Activated CD8-positive, alpha-beta memory T cell treated with anti-CD3 and anti-CD28 coated beads for 24 hours (primary cell): ENCODE results near the gene PTPRM.
A peak's percentile ranks its signal among the peaks of the same experiment; 100 is the strongest.

ENCODE experiments used
- DNase-seq: peaks from one replicate; pipeline ENCODE4 v3.0.0-alpha.2; 2020

PTPRM gene

GRCh38 chr18:7566567-7567473 is at the start of gene PTPRM:
PTPRM (plus strand) TSS chr18:7567316; CDS start chr18:7567819, 503 bp downstream.
- peak; percentile 64 for DNase-seq

- no peak for DNase-seq
Observed at GRCh38 chr18:7517852-7518251, 49.3 kb upstream of the PTPRM start.

GRCh38 chr18:7520200-7520785 is 46.8 kb upstream of the PTPRM start:
- no peak for DNase-seq

DNA sequence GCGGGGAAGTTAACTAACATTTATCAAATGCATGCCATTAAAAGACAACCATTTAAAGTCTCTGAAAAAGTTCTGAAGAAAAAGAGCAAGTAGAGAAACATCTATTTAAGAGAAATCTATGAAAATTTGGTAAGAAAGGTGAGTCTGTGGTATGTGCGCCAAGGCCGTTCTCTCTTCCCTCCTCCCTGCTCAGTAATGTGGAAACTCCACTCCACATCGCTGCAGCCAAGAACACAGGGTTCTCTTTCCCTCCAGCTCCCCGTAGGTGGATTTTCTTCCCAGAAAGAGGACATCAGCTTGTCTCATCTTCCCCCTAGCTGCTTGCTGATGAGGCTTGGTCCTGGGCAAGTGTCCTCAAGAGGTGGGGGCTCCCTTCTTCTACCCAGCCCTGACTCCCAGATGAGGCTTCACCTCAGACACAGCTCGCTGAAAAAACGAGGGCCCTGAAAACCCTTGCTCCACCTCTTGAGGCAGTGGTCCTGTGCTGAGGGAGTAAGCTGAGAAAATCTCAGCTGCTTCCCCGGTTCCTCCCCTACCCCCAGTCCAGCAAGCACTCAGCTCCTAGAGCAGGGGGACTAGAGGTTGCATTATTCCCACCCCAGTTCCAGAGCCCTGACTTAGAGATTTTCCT is 45.8 kb upstream of the PTPRM start:
- no peak for DNase-seq

GRCh38 chr18:7523772-7524171 is 43.3 kb upstream of the PTPRM start:
- DNase-seq = no peak

GRCh38 chr18:7524786-7525185 is 42.3 kb upstream of the PTPRM start:
- no peak for DNase-seq

DNA sequence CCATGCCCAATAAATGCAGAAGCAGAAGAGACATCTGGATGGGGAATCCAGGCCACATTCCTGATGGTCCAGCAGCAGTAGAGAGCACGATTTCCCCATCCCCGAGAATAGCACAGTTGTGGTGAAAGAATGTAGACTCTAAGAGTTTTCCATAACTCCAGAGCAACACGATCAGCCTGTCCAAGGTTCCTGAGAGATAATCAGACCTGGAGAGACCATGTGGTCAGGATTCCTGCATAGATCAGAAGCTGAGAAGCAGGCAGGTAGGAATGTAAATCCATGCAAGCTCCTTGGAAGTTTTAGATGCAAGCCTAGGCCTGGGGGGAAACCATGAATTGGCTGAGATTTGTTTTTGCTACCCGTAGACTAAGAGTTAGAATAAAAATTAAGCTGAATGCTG is 34.2 kb upstream of the PTPRM start:
- DNase-seq = no peak

DNA sequence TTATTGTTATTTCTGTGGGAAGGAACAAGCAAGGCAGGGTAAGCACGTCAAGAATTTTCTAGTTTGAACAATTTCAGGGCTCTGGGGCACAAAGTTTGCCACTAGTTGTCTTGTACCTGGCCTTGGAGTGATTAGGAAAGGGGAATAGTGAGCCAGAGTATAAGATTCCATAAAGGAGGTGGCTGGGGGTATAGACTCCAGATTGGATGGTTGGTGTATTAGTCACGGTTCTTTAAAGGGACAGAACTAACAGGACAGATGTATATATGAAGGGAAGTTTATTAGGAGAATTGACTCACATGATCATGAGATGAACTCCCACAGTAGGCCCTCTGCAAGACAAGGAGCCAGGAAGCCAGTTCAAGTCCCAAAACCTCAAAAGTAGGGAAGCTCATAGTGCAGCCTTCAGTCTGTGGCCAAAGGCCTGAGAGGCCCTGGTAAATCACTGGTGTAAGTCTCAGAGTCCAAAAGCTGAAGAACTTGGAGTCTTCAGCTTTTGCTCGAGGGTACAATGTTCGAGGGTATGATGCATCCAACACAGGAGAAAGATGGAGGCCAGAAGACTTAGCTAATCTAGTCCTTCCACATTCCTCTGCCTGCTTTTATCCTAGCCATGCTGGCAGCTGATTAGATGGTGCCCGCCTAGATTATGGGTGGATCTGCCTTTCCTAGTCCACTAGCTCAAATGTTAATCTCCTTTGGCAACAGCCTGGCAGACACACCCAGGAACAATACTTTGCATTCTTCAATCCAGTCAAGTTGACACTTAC is 31.5 kb upstream of the PTPRM start:
- no peak for DNase-seq

DNA sequence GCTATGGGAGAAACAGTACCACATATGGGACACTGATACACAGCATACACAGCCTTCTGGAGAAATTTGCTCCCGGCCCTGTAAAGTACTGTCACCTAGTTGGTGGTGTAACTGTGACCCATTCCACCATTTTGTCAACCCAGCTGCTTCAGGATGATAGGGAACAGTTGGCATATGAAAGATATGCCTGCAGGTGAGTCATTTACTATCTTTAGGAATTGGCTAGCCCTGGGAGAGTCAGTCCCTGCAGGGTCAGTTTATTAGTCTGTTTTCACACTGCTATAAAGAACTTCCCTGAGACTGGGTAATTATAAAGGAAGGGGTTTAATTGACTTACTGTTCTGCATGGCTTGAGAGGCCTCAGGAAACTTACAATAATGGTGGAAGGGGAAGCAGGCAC is 30.0 kb upstream of the PTPRM start:
- DNase-seq = no peak

DNA sequence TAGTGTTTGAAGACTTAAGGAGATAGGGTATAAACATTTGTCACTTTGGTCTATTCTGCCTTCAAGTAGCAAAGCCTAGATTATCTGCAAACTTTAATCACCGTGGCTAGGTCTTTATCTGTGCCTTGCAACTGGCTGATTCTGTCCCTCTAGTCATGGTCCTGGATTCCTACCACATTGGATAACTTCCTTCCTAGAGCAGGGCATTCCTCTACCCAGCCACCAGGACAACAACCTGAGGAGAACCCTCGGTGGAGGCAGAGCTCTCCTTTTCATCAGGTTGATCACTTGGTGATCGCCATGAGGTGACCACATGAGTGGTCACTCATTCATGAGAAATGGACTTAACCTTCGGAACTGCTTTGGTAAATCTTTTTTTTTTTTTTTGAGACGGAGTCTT is 25.3 kb upstream of the PTPRM start:
- DNase-seq = no peak

DNA sequence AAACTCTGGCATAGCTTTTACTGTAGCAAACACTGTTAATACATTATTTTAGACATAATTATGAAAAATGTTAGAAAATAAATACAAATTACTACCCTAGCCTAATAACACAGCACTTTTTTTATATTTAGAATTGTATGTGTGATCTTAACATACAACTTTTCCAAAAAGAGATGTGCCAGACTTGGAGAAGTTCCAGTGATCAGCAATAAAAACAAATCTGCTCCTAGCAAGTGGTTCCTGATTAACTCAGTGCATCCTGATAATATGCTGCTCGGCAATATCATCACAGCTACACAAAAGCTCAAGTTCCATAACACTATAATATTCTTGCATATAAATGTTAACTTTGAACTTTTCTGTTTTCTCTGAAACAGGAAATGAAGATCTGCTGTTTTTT is 22.4 kb upstream of the PTPRM start:
- DNase-seq = no peak

DNA sequence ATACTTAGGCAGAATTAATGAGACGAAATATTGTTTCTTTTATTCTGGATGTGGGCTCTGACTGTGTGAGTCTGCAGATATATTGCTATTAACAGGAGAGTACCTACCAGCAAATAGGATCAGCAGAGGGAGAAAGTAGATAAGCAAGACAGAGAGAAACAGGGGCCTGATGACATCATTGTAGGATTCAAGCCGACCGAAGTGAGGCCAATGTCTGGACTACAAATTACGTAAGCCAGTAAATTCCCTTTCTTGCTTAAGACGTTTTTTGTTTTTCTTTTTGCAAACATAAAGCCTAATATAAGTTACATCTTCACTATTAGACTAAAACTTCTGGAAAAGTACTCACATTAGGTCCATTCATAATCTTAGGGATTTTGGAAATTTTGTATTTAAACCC is 21.4 kb upstream of the PTPRM start:
- no peak for DNase-seq

DNA sequence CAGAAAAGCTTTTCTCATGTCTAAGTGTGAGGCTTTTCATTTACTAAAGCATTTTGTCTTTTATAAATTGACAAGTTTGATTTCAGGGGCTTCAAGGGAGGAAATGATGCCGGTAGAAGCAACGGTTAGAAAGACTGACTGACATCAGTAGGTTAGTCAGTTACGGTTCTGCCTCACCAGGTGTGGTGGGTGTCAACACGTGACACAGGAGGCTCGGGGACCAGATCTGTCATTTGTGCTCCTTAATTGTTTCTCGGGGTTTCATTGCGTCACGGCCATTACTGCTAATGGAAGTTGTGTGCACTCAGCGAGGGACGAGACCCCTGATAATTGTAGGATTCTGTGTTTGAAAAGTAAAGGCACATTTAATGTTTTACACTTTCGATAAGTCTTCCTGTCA is 18.9 kb upstream of the PTPRM start:
- DNase-seq = no peak

- DNase-seq = no peak
Observed at GRCh38 chr18:7548721-7549120, 18.4 kb upstream of the PTPRM start.

DNA sequence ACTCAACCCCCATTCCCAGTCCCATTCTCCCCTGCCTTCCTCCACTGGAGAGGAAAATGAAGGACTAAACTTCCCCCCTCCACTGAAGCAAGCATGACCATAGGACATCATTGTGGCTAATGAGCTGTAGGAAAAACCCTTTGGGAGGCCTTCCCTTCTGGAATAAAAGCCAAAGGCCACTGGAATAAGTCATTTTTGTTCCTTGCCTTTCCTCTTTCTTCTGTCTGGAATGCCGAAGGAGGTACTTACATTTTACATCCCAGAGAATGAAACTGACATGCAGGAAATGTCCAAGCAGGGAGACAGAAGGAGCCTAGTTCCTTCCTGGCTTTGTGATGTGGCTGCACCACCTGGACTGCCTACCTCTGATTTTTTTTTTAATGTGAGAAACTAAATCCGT is 9.1 kb upstream of the PTPRM start:
- no peak for DNase-seq

DNA sequence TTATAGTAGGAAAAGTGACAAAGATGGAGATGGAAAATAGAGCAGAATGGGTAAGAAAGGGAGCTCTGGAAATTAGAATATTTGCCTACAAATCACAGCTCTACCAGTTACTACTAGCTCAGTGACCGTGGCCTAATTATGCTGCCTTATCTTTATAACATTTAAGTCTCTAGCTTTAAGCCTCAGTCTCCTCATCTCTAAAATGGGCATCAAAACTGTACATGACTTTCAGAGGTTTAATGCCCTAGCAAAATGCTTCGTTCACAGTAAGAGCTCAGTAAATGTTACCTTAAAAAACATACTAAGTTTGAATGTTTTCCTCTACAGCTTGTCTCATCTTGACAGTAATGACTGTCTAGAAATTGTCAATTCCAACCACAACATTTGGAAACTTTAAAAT is 8.3 kb upstream of the PTPRM start:
- DNase-seq = no peak

DNA sequence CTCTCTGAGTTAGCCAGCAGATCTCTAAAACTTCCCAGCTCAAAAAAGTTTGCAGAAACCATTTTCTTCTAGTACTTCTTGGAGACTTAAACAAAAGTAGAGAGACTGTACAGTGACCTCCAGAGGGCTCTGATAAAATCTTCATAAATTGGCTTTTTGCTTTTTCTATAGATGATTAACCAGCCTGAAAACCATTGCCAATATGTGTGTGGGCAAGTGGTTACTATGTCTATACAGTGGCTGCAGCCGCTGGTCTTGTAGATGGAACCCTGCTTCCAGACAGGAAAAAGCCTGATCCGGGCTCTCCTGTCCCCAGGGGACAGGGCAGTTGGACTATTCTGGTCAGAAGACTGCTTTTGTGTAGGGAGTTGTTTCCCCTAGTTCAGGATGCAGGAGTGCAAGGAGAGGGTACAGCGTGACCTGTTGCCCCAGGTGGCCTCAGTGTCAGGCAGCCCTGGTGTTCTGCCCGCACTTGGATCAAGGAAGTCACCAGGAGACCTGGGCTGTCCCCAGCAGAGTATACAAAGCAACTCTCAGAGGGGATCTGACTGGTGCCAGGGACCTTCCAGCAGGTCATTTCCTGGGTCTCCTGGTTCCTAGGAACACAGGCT is 7.3 kb upstream of the PTPRM start:
- DNase-seq = no peak

DNA sequence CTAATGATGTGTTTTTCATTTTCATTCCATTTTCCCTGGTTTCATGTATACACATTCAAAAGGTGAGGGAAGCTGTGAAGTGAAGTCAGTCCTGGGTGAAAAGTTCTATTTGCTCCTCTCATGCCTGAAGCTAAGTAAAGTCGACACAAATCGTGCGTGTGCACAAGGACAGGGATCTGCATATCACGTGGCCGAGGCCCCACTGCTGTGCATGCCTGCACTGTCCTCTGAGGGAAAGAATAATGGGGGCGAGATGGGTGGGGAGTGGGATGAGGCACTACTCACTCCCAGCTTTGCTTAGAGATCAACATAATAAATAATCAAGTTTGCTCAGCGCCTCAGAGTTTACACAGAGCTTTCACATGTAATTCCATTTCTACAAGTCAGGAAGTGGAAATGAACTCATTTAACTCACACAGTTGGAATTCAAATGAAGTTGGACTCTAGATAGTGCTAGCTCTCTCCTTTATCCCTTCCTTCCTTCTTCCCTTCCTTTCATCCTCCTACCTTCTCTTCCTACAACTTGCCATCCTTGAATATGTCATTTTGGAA is 5.1 kb upstream of the PTPRM start:
- DNase-seq = no peak

DNA sequence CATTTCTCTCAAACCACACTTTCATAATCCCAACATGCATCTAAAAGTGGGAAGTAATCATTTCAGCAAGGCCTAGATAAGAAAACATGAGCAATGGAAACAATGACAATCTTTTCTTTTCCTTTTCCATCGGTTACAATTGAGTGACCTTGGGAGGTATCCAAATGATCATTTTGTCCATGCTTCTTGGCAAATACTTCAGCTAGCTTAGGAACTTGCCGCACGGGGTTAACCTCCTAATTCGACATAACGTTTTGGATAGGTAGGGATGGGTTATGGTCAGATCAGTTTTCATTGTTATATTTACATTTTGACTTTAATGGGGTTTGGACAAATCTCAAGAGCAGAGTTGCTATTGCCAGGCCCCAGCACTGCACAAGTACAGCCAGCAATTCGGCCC is 4.6 kb upstream of the PTPRM start:
- no peak for DNase-seq

GRCh38 chr18:7565677-7566076 is 1.4 kb upstream of the PTPRM start:
- DNase-seq = no peak

- no peak for DNase-seq
Observed at GRCh38 chr18:7566244-7566566, 911 bp upstream of the PTPRM start.
